Left renal pelvis (tissue), 4 donors: ENCODE results near the gene TRPM3. TPM values are rescaled to one million over a fixed set of nuclear protein-coding genes. Genes with fewer than 3 reads are reported as not detected.
"Not testable (repeated sequence)": the region's sequence is repeated elsewhere in the genome, so short reads cannot be mapped to it uniquely, and the experiment has no call there.

ENCODE experiments used
- DNase-seq, 4 donors: peaks; one replicate each; pipeline ENCODE4 v3.0.0-alpha.2; 2013; ENCODE audit warnings: low read depth in 4 of 4, low spot score in 3 of 4
- polyA plus RNA-seq, 4 donors: library from polyadenylated mRNA; unstranded; fragments of 120-200 nt; gene quantifications; one replicate each; pipeline ENCODE4 v1.2.1, GENCODE V29; 2013; ENCODE audit not compliant: insufficient read length in 4 of 4

Gene TRPM3
- polyA plus RNA-seq, 4 donors = 6.3 to 16.1 (median 14.4) TPM

- no peak for DNase-seq
Measured at GRCh38 chr9:70791936-70792335, 329.5 kb downstream of the TRPM3 start.

- no peak for DNase-seq
Measured at GRCh38 chr9:70789086-70789485, 332.3 kb downstream of the TRPM3 start.

- DNase-seq = no peak
Measured at GRCh38 chr9:70784456-70784855, 337.0 kb downstream of the TRPM3 start.

GRCh38 chr9:70778568-70778967 lies 342.9 kb downstream of the TRPM3 start:
- no peak for DNase-seq

DNA sequence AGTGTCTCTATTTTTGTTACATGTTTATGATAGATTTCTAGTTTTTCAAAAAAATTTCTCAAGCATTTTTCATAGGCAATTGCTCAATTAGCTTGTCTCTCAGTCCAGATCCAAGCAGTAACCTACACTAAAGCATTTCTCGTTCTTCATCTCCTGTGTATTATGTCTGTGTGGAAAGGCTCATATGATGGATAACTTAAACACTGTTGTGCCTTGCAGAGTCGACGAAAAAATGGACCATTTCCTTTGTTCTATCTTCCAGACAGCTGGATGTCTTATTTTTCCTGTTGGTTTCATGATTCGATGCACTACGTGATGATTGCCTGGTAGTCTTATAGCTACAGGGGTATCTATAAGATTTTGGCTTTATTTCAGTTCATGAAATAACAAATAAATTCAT lies 347.8 kb downstream of the TRPM3 start:
- DNase-seq = no peak

DNA sequence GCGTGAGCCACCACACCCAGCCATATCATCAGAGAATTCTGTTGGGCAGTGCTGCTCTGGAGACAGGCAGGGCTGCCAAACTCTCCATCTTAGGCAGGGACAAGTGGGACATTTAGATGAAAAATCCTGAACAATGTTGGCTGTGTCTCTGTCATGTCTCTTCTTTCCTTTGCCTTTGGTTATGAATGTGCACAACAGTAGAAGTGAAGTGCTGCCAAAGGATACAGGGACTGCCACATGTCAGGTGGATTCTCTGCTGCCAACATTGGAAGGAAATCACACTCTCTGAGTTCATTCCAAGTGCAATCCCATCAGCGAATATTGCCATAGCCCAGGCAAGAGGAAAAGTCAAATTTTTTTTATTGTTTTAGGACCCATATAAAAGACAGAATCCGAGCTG lies 348.8 kb downstream of the TRPM3 start:
- no peak for DNase-seq

DNA sequence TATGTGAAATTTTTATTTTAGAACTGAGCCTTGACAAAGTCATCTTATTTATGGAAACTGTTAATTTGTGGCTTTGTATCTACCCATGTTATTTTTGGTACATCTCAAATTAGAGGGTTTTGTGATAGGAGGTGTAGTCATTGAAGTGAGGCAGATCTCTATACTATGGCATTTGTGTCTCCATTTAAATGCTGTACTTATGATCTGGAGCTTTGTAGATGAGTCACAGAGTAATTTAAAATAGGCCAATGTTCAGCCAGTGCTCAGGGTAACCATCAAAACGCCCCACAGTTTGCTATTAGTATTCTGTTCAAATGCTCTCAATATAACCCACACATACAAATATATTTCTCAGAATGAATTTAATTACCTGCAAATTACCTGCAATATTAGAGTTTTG lies 355.5 kb downstream of the TRPM3 start:
- no peak for DNase-seq

- no peak for DNase-seq
Measured at GRCh38 chr9:70761139-70761670, 360.2 kb downstream of the TRPM3 start.

DNA sequence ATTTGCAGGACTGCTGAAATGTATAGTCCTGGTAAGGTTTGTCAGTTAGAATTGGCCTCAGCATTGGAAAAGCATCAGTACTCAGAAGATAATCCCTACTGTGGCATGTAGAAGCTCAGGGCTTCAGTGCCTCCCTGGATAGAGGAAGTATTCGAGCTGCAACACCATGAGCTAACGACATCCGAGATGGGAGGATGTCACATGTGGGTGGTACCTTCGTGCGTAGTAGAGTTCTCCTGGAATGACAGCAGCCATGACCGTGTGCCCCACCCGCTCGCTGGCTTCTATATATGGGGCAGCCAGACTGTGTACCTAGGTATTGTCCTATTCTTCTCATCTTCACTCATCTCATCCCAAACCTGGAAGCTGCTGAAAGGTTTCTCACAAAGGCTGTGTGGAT lies 361.2 kb downstream of the TRPM3 start:
- no peak for DNase-seq

- DNase-seq = no peak
Measured at GRCh38 chr9:70753311-70753710, 368.1 kb downstream of the TRPM3 start.

GRCh38 chr9:70749066-70749465 lies 372.4 kb downstream of the TRPM3 start:
- DNase-seq = no peak

DNA sequence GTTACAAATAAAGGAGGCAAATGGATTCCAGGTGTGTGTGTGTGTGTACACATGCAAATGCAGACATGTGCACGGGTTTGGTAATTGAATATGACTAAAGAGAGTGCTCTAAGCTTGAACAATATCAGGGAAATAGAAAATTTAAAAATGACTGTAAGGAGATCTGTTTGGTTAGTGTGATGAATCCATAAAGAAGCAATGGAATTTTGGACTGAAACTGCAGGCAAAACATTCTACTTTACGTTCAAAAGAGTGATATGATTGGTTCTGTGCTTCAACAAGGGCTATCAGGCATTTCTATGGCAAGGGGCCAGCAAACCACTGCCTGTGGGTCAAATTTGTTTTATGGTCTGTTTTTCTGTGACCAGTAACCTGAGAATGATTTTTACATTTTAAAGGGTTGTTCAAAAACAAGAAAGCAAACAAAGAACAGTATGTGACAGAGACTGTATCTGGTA lies 374.1 kb downstream of the TRPM3 start:
- DNase-seq = no peak

DNA sequence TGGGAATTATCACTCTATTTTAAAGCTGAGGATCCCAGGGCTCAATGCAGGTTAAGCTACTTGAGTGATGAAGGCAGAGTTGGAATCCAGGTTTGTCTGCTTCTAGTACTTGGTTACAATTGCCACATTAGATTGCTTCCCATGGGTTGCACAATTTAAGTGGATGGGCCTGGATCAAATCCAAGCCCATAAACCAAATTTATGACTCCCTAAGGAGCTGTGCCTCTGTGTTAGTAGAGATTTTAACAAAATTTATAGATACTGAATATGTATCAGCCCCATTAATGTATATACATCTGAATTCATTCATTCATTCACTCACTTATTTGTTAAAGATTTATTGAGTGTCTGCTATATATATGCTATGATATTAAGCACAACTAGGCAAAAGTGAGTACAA lies 374.7 kb downstream of the TRPM3 start:
- DNase-seq = no peak

DNA sequence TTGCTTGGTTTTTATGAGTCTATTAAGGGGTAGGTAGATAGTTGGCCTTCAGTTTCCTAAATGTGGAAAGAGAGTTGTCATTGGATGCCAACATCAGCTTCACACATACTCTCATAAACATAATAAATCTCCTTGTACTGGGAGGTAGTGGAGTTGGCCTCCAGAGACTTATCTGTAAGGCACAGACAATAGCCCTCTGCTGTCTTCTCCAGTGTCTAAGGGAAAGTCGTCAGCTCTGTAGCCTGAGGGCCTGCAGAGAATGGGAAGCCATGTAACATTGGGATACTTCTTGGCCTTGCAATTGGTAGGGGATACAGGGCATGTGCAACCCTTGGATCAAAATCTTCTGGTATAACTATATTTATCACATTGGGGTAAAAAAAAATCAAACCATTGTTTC lies 375.1 kb downstream of the TRPM3 start:
- DNase-seq = no peak

GRCh38 chr9:70724794-70725193 lies 396.6 kb downstream of the TRPM3 start:
- DNase-seq = not testable (repeated sequence)

DNA sequence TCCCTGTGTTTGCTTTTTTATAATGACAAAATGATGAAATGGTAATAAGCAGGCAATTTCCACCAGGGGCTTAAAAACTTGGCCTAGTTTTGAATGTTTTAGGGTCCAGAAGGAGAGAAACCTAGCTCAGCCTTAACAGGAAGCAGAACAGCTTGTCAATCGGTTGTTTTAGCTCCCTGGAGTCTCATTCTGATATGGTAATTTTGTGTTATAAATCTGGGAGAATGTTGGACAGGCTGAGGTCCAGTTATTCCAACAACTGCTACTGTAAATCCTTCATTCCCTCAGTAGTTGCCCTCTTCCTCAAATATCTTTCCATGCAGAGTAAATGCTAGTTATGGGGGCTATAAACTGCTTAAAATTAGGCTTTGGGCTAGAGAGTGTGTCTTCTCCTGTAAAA lies 397.4 kb downstream of the TRPM3 start:
- DNase-seq = not testable (repeated sequence)

DNA sequence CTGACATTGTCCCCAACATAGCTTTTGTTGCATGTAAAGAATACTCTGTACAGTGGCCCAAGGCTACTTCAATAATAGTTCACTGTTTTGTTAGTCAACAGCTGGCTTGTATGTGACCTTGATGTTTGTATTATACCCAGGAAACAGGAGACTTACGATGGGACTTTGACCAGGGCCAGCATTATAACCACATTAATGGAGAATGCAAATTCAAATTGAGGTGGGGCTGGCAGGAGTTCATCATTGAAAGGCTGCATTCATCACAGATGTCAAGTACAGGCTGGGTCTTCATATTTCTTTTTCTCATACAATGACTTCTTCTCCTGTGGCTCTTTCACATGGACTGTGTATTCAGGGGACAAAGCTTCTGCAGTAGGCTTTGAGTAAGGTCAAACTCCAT lies 414.6 kb downstream of the TRPM3 start:
- not testable (repeated sequence) for DNase-seq

GRCh38 chr9:70701163-70701562 lies 420.3 kb downstream of the TRPM3 start:
- DNase-seq = no peak

- no peak for DNase-seq
Measured at GRCh38 chr9:70696694-70697335, 424.6 kb downstream of the TRPM3 start.

DNA sequence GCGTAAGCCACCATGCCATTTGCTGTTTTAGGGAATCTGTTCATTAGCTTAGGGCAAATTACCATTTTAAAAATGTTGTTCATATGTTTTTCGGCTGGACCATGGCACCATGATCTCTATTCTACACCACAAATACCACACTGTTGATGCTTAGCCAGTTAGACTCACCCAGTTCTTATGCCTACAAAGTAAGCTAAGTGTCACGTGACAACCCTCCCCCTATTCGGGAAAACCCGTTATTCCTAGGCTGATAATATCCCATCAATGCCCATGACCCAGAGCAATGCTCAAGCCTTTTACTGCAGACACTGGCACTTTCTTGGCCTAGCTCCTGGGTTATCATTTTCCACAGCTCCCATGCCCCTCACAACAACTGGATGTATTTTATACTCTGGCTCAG lies 426.7 kb downstream of the TRPM3 start:
- no peak for DNase-seq

DNA sequence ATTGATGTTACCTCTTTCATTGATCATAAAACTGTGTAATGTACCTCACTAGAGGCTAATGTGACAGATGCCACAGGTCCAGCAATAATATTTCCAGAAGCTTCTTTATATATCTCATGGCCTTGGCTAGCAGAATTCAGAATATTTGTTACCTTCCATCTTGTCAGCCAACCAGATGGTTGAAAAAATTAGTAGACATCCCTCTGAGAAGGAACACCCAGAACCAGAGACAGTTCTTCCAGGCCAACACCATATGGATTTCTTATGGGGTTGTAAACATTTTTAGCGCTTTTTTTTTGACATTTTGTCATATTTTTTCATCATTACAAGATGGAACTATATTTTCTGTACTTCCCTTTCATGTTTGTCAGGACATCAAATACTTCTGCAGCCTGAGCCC lies 428.2 kb downstream of the TRPM3 start:
- no peak for DNase-seq

DNA sequence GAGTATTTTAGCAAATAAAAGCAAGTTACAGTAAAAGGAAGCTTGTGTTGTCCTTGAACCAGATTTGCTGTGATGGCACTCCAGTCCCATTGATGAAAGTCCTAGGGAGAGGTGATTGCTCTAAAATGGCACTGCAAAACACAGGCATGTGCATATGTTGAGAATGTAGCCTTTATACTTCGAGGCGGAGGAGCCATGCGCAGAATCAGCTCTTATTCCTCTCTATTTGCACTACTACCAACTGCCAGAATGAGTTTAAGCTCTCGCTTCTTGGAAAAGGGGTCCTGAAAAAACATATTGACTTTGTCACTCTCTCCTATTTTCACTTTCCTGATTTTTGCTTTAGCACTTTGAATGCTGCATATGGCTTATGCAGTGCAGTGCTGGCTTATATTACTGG lies 429.0 kb downstream of the TRPM3 start:
- no peak for DNase-seq

- DNase-seq = no peak
Measured at GRCh38 chr9:70688704-70689103, 432.7 kb downstream of the TRPM3 start.
